Neural cell (in vitro differentiated cells): ENCODE results near the gene CELSR3. TPM values are rescaled to one million over a fixed set of nuclear protein-coding genes. Genes with fewer than 3 reads are reported as not detected.

Experiments used
- H2AFZ ChIP-seq: fragments of 200-600, 300-800 bp; sonication (generic), shearing (Covaris generic); 2 replicates; pipeline ENCODE4 v1.6.0; 2014; ENCODE audit warnings: low read depth, mild to moderate bottlenecking, antibody characterized with exemption, low read length, moderate library complexity
- H3F3A ChIP-seq: fragments of 200-600 bp; shearing (Covaris generic); 2 replicates; pipeline ENCODE4 v1.6.1; 2016; ENCODE audit warnings: mild to moderate bottlenecking, moderate library complexity, mixed read lengths, antibody characterized with exemption, low read length; ENCODE audit not compliant: insufficient read depth, poor library complexity, severe bottlenecking
- H3K27ac ChIP-seq: fragments of 200-600, 300-800 bp; sonication (generic), shearing (Covaris generic); 2 replicates; pipeline ENCODE4 v1.5.1; 2014; ENCODE audit warnings: mild to moderate bottlenecking, low read length, moderate library complexity
- H3K27me3 ChIP-seq: fragments of 300-800, 200-600 bp; sonication (generic), shearing (Covaris generic); 2 replicates; pipeline ENCODE4 v1.6.0; 2014; ENCODE audit warnings: mild to moderate bottlenecking, low read depth, low read length, moderate library complexity; ENCODE audit not compliant: insufficient read depth
- H3K36me3 ChIP-seq: fragments of 300-800, 200-600 bp; sonication (generic), shearing (Covaris generic); 2 replicates; pipeline ENCODE4 v1.5.1; 2014; ENCODE audit warnings: mild to moderate bottlenecking, antibody characterized with exemption, low read length, moderate library complexity; ENCODE audit not compliant: insufficient read depth
- H3K4me2 ChIP-seq: fragments of 300-800, 200-600 bp; sonication (generic), shearing (Covaris generic); 2 replicates; pipeline ENCODE4 v1.6.0; 2014; ENCODE audit warnings: mild to moderate bottlenecking, low read length
- H3K4me3 ChIP-seq: fragments of 300-800, 200-600 bp; sonication (generic), shearing (Covaris generic); 2 replicates; pipeline ENCODE4 v1.5.1; 2014; ENCODE audit warnings: mild to moderate bottlenecking, low read length, moderate library complexity
- H3K79me2 ChIP-seq: fragments of 200-600 bp; shearing (Covaris generic); replicated peaks from 2 replicates; pipeline ENCODE4 v1.6.0; 2014; ENCODE audit warnings: mild to moderate bottlenecking, low read length, moderate library complexity; ENCODE audit not compliant: insufficient read depth
- H3K9ac ChIP-seq: fragments of 300-800, 200-600 bp; sonication (generic), shearing (Covaris generic); 2 replicates; pipeline ENCODE4 v1.6.1; 2016; ENCODE audit warnings: mild to moderate bottlenecking, low read length, mixed read lengths
- H3K9me2 ChIP-seq: fragments of 200-600 bp; shearing (Covaris generic); 2 replicates; pipeline ENCODE4 v1.6.1; 2016; ENCODE audit warnings: mild to moderate bottlenecking, low read length, mixed read lengths; ENCODE audit not compliant: insufficient read depth
- H3K9me3 ChIP-seq: fragments of 200-600, 300-800 bp; sonication (generic), shearing (Covaris generic); 2 replicates; pipeline ENCODE4 v1.6.1; 2016; ENCODE audit warnings: mild to moderate bottlenecking, mixed run types, low read length, moderate library complexity, mixed read lengths
- H4K20me1 ChIP-seq: fragments of 200-600 bp; shearing (Covaris generic); 2 replicates; pipeline ENCODE4 v1.6.1; 2016; ENCODE audit warnings: mild to moderate bottlenecking, mixed run types; ENCODE audit not compliant: insufficient read depth
- EP300 ChIP-seq: fragments of 450-650 bp; conservative IDR thresholded peaks from 2 replicates; pipeline ENCODE4 v1.6.1; 2014; ENCODE audit warnings: antibody characterized with exemption, mild to moderate bottlenecking, moderate library complexity; ENCODE audit not compliant: poor library complexity, severe bottlenecking
- EZH2 ChIP-seq: fragments of 200-600, 300-800 bp; shearing (Covaris generic), sonication (generic); IDR thresholded peaks from 2 replicates; pipeline ENCODE4 v1.6.1; 2014; ENCODE audit warnings: antibody characterized with exemption, low read length, borderline replicate concordance, mild to moderate bottlenecking; ENCODE audit not compliant: insufficient read depth, poor library complexity, severe bottlenecking
- MXI1 ChIP-seq: fragments of 450-650 bp; conservative IDR thresholded peaks from 2 replicates; pipeline ENCODE4 v1.6.1; 2014; ENCODE audit warnings: antibody characterized with exemption, mild to moderate bottlenecking; ENCODE audit not compliant: poor library complexity, severe bottlenecking
- POLR2AphosphoS5 ChIP-seq: IDR thresholded peaks from 2 replicates; pipeline ENCODE4 v1.6.1; 2012
- RAD21 ChIP-seq: fragments of 450-650 bp; conservative IDR thresholded peaks from 2 replicates; pipeline ENCODE4 v1.6.1; 2014; ENCODE audit warnings: antibody characterized with exemption, mild to moderate bottlenecking, moderate library complexity
- REST ChIP-seq: IDR thresholded peaks from 2 replicates; pipeline ENCODE4 v1.6.1; 2012; ENCODE audit warnings: borderline replicate concordance
- SMC3 ChIP-seq: fragments of 450-650 bp; conservative IDR thresholded peaks from 2 replicates; pipeline ENCODE4 v1.6.1; 2014; ENCODE audit warnings: antibody characterized with exemption, mild to moderate bottlenecking, moderate library complexity; ENCODE audit not compliant: poor library complexity
- TAF1 ChIP-seq: IDR thresholded peaks from 2 replicates; pipeline ENCODE4 v1.6.1; 2012; ENCODE audit warnings: low read depth
- polyA plus RNA-seq: library from polyadenylated mRNA; depleted of rRNA; stranded (reverse); fragments of >200 nt; gene quantifications from 2 replicates; pipeline ENCODE4 v1.2.3, GENCODE V29; 2014
- TF ChIP-seq, protein P1 (sequence below): fragments of 450-650 bp; IDR thresholded peaks from 2 replicates; pipeline ENCODE4 v1.5.1; 2014; ENCODE audit warnings: antibody characterized with exemption, mild to moderate bottlenecking, moderate library complexity; ENCODE audit not compliant: poor library complexity, severe bottlenecking

The CELSR3 gene
- polyA plus RNA-seq, 1 donor from 2014 or later = 54.9 TPM

DNA sequence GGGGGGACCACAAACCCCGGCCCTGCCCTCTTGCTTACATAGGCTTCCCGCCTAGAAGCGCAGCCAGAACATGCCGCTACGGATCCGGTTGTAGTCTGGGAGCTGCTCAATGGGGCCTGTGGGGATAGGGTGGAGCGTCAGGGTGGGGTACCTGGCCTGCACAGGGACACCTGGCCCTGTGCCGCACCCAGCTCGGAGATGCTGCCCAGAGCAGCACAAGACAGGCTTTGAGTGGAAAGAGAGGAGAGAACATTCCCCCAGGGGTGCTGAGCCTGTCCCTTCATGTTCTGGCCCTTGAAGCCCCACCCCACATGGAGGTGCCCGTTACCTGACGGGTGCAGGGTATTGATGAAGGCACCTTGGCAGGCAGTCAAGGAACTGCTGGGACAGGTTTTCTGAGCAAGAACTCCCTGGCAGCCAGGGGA, 63.6 kb downstream of the CELSR3 start:
- Histone ChIP-seq H3K4me3 (no peak overlapping the region), H3K27ac (no peak overlapping the region), H3K4me2 (no peak overlapping the region), H3K9me3 (no peaks in the 10 kb centered on the region), H4K20me1 (no peaks in the 10 kb centered on the region), H3K36me3 (no peaks in the 10 kb centered on the region), H3K79me2 (no peaks in the 10 kb centered on the region), H3F3A (no peaks in the 10 kb centered on the region), H3K27me3 (no peaks in the 10 kb centered on the region), H3K9ac (no peak overlapping the region), H3K9me2 (no peaks in the 10 kb centered on the region), H2AFZ (no peak overlapping the region)
- no peak for TF ChIP-seq TAF1
- TF ChIP-seq RAD21 = no peak
- TF ChIP-seq MXI1 = no peak
- no peak for TF ChIP-seq SMC3
- no peak for TF ChIP-seq EP300
- no peak for TF ChIP-seq EZH2
- no peak for TF ChIP-seq REST
- TF ChIP-seq, protein P1, sequence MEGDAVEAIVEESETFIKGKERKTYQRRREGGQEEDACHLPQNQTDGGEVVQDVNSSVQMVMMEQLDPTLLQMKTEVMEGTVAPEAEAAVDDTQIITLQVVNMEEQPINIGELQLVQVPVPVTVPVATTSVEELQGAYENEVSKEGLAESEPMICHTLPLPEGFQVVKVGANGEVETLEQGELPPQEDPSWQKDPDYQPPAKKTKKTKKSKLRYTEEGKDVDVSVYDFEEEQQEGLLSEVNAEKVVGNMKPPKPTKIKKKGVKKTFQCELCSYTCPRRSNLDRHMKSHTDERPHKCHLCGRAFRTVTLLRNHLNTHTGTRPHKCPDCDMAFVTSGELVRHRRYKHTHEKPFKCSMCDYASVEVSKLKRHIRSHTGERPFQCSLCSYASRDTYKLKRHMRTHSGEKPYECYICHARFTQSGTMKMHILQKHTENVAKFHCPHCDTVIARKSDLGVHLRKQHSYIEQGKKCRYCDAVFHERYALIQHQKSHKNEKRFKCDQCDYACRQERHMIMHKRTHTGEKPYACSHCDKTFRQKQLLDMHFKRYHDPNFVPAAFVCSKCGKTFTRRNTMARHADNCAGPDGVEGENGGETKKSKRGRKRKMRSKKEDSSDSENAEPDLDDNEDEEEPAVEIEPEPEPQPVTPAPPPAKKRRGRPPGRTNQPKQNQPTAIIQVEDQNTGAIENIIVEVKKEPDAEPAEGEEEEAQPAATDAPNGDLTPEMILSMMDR = no peak
- no peak for TF ChIP-seq POLR2AphosphoS5

- no peak overlapping the region for H3K27ac ChIP-seq
These were observed 64.2 kb downstream of the CELSR3 start for GRCh38 chr3:48598323-48599076.

More at GRCh38 chr3:48598323-48599076, 64.2 kb downstream of the CELSR3 start:
- H3K9me2 ChIP-seq = no peaks in the 10 kb centered on the region
- no peak overlapping the region for H3K4me3 ChIP-seq
- no peak overlapping the region for H3K9ac ChIP-seq
- no peaks in the 10 kb centered on the region for H3K36me3 ChIP-seq
- no peaks in the 10 kb centered on the region for H3K79me2 ChIP-seq
- no peak overlapping the region for H3K4me2 ChIP-seq
- H3F3A ChIP-seq = no peaks in the 10 kb centered on the region
- H2AFZ ChIP-seq = no peak overlapping the region
- H4K20me1 ChIP-seq = no peaks in the 10 kb centered on the region
- no peak for TF ChIP-seq SMC3
- no peak for TF ChIP-seq MXI1
- no peak for TF ChIP-seq POLR2AphosphoS5
- TF ChIP-seq EP300 = no peak
- TF ChIP-seq REST = no peak
- no peak for TF ChIP-seq EZH2
- TF ChIP-seq, protein P1 = no peak
- no peak for TF ChIP-seq RAD21
- no peak for TF ChIP-seq TAF1
- H3K9me3 ChIP-seq = no peaks in the 10 kb centered on the region
- no peaks in the 10 kb centered on the region for H3K27me3 ChIP-seq
